Pancreas (tissue), 10 donors: ENCODE results near the gene RBMS3. TPM values are rescaled to one million over a fixed set of nuclear protein-coding genes. Genes with fewer than 3 reads are reported as not detected.
"Not testable (repeated sequence)": the region's sequence is repeated elsewhere in the genome, so short reads cannot be mapped to it uniquely, and the experiment has no call there.

Experiments
- ATAC-seq, 4 donors: fragments of 200-7000 bp; cut with Tn5 transposase; one replicate each; pipeline versions ENCODE4 v1.8.0 to v1.9.1; 2020; ENCODE audit warnings: mild to moderate bottlenecking in 4 of 4, moderate library complexity in 4 of 4
- DNase-seq, 6 donors: peaks; one replicate each; pipeline ENCODE4 v3.0.0-alpha.2; 2020
- FAIRE-seq: peaks from 2 replicates; lab custom pipeline; 2012; peaks lifted over from hg19 to GRCh38; lab: Jason Lieb, UNC
- H3K27ac ChIP-seq, 4 donors: fragments of 200-600 bp; sonication (generic); 1 replicate in 3 of 4; 2 replicates in 1 of 4; pipeline versions ENCODE4 v1.5.0 to v1.8.0; 2020
- H3K27me3 ChIP-seq, 4 donors: fragments of 200-600 bp; one replicate each; pipeline ENCODE4 v1.8.0; 2021
- H3K36me3 ChIP-seq, 3 donors: fragments of 200-600 bp; sonication (generic) in 1 of 3; one replicate each; pipeline versions ENCODE4 v1.5.0 to v1.8.0; 2020 to 2021
- H3K4me1 ChIP-seq, 3 donors: fragments of 200-600 bp; one replicate each; pipeline ENCODE4 v1.8.0; 2021
- H3K4me3 ChIP-seq, 4 donors: fragments of 200-600 bp; sonication (generic) in 2 of 4; one replicate each; pipeline versions ENCODE4 v1.5.0 to v1.8.0; 2020 to 2021
- H3K9me3 ChIP-seq, 4 donors: fragments of 200-600 bp; one replicate each; pipeline ENCODE4 v1.8.0; 2021
- WGBS, 2 donors: extraction: QIAGEN DNeasy Blood & Tissue Kit; methylation state at CpG; one replicate each; pipeline ENCODE4 v1.1.7; 2013; 5-methylcytosine and 5-hydroxymethylcytosine counted together
- intact Hi-C, 3 donors: fragments of 100-400 bp; cut with DNase I; formaldehyde crosslinking; loops; one replicate each; pipeline versions ENCODE4 v1.11.1 to v1.14.2; 2022
- polyA plus RNA-seq, 2 donors: library from polyadenylated mRNA; stranded (reverse); fragments of 200-250 nt; gene quantifications; one replicate each; pipeline ENCODE4 v1.2.3, GENCODE V29; 2013
- total RNA-seq, 6 donors: library from RNA; stranded (reverse); fragmentation: NEBNext Ultra II Directional in 4 of 6; extraction: Animal tissue kit (Norgen Biotek cat#: 25700) in 4 of 6; gene quantifications; one replicate each; pipeline versions ENCODE4 v1.2.1 to v1.2.4, GENCODE V29; 2021 to 2023
- TF ChIP-seq, protein P1 (sequence below), 4 donors: fragments of 200-600 bp; sonication (generic) in 3 of 4; IDR thresholded peaks; one replicate each; pipeline versions ENCODE4 v1.5.0 to v1.8.0; 2021; ENCODE audit warnings: antibody characterized with exemption in 4 of 4
- donor health status: healthy with polysubstance abuse.
- donor health status: DM: no; HTN: no; CAD: no; lungs with moderate emphysema.
- donor health status: DM: no; HTN: no; CAD: no.
- donor health status: control.
- donor health status: control.
- donor health status: Bipolar disorder and iron deficiency.
- donor health status: DM: yes; HTN: yes; CAD: no.
- donor health status: DM: no; HTN: no; CAD: no.
- donor health status: DM: no; HTN: no; CAD: no.
- donor health status: DM: yes; HTN: yes; CAD: no.

RBMS3 gene
- total and polyA plus RNA-seq, 8 donors, result 4.0 to 10.0 (median 6.6) TPM

DNA sequence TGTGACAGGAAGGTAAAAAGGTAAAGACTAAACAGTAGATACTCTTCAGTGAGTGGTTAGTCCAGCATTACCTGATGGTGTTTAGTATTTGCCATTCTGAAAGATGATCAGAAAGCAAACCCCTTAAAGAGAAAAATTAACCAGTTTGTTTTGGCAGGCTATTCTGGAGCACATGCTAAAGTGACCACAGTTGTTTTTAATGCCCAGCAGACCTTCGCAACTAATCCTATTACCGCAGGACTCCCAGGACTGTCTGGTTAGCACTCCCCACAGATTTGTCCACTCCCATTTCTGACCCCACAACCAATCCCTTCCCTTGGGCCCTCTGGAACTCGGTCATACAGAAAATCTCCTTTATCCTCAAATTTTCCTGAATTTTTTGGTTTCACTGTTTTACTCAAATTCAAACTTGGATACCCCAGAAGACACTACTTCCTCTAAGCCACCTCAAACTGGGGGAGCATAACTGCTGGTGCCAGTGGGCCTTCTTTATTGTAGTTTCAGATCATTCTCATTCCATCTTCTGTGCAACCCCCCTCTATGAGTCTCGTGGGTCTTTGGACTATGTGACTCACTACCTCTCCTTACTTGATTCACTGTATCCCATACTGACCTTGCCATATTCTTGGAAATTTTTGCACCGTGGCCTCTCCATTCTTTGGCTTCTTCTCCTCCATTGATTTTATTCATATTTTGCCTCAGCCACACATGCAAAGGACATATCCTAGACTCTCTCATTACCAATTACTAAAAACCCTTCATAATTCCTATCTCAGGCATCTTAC, 104.4 kb downstream of the RBMS3 start:
- ATAC-seq, result peak in 1 of 4 donors; percentile 30
- Histone ChIP-seq H3K27ac (no peak overlapping the region), H3K9me3 (no peaks in the 10 kb centered on the region), H3K36me3 (no peaks in the 10 kb centered on the region), H3K27me3 (no peaks in the 10 kb centered on the region), H3K4me3 (no peak overlapping the region), H3K4me1 (peaks cover 0 to 2% (median 0%) of the 10 kb centered on the region in 3 donors)
- 69 to 81% methylated on average over 5 of the region's 5 CpGs for WGBS, 2 donors
- intact Hi-C loops, result no loop called here
- TF ChIP-seq, protein P1, sequence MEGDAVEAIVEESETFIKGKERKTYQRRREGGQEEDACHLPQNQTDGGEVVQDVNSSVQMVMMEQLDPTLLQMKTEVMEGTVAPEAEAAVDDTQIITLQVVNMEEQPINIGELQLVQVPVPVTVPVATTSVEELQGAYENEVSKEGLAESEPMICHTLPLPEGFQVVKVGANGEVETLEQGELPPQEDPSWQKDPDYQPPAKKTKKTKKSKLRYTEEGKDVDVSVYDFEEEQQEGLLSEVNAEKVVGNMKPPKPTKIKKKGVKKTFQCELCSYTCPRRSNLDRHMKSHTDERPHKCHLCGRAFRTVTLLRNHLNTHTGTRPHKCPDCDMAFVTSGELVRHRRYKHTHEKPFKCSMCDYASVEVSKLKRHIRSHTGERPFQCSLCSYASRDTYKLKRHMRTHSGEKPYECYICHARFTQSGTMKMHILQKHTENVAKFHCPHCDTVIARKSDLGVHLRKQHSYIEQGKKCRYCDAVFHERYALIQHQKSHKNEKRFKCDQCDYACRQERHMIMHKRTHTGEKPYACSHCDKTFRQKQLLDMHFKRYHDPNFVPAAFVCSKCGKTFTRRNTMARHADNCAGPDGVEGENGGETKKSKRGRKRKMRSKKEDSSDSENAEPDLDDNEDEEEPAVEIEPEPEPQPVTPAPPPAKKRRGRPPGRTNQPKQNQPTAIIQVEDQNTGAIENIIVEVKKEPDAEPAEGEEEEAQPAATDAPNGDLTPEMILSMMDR (IDR thresholded peaks at IDR 0.05), result no peak
- DNase-seq, result no peak
- no peak for FAIRE-seq

DNA sequence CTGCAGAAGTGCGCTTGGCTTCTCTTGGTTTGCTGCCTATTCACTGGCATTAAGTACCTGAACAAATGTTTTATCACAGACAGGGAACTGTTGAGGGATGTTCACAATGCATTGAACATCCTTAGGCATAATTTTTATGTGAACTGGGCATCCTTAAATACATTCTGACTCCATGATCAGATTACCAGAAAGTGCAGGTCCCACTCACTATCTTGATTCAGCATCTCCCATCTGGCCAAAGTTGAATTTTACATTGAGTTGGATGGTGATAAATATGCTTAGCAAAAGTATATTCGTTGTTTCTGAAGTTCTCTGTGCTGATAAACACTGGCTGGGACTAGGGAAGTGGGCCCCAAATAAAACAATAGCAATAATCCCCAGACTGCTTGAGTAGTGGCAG, 108.5 kb downstream of the RBMS3 start:
- FAIRE-seq (no peak), ATAC-seq (no peak), DNase-seq (no peak)
- no peak overlapping the region for H3K4me3 ChIP-seq
- no peaks in the 10 kb centered on the region for H3K4me1 ChIP-seq
- intact Hi-C loops, result no loop called here
- no peaks in the 10 kb centered on the region for H3K27me3 ChIP-seq
- TF ChIP-seq, protein P1 (IDR thresholded peaks at IDR 0.05), result no peak
- no peaks in the 10 kb centered on the region for H3K9me3 ChIP-seq
- 45 to 59% methylated on average over 2 of the region's 2 CpGs for WGBS, 2 donors
- no peaks in the 10 kb centered on the region for H3K36me3 ChIP-seq
- no peak overlapping the region for H3K27ac ChIP-seq

- H3K9me3 ChIP-seq, result no peaks in the 10 kb centered on the region
- intact Hi-C loops, result no loop called here
- H3K27ac ChIP-seq, result no peak overlapping the region
- TF ChIP-seq, protein P1 (IDR thresholded peaks at IDR 0.05), result no peak
- no peak overlapping the region for H3K4me3 ChIP-seq
- H3K27me3 ChIP-seq, result no peaks in the 10 kb centered on the region
- H3K4me1 ChIP-seq, result no peaks in the 10 kb centered on the region
- no peak for DNase-seq
- no peak for ATAC-seq
- no peak for FAIRE-seq
- H3K36me3 ChIP-seq, result no peaks in the 10 kb centered on the region
Measured at GRCh38 chr3:29392625-29393388, 111.9 kb downstream of the RBMS3 start.

GRCh38 chr3:29393946-29394345, 113.1 kb downstream of the RBMS3 start:
- H3K27me3 ChIP-seq, H3K36me3 ChIP-seq, H3K4me3 ChIP-seq, DNase-seq, FAIRE-seq, intact Hi-C loops, H3K27ac ChIP-seq, ATAC-seq, H3K4me1 ChIP-seq, H3K9me3 ChIP-seq: not testable (repeated sequence)
- 70 to 73% methylated on average over 4 of the region's 4 CpGs for WGBS, 2 donors

DNA sequence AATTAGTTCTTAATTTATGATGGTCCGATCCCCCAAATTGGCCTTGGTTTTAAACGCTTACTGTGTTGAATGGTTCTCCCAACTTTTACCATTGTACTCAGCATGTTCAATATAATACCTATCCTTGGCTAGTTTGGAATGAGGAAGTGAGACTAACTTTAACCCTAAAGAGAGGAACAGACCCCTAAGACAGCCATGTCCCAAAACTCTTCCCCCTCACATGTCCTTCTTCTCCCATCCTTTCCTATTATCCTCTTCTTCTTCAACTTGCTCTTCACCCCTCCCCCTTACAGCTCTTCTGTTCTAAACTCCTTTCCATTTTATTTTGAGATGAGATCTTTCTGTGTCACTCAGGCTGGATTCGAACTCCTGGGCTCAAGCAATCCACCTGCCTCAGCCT, 116.5 kb downstream of the RBMS3 start:
- TF ChIP-seq, protein P1 (IDR thresholded peaks at IDR 0.05), result no peak
- no peaks in the 10 kb centered on the region for H3K9me3 ChIP-seq
- ATAC-seq (no peak), DNase-seq (no peak), FAIRE-seq (no peak)
- intact Hi-C loops, result no loop called here
- no peak overlapping the region for H3K4me3 ChIP-seq
- H3K36me3 ChIP-seq, result no peaks in the 10 kb centered on the region
- no peaks in the 10 kb centered on the region for H3K4me1 ChIP-seq
- no peak overlapping the region for H3K27ac ChIP-seq
- H3K27me3 ChIP-seq, result no peaks in the 10 kb centered on the region
- WGBS, 2 donors, result 78% methylated on average over 3 of the region's 3 CpGs
